ENCODE data around the gene CCNY. TPM values are rescaled to one million over a fixed set of nuclear protein-coding genes. Genes with fewer than 3 reads are reported as not detected.

The CCNY gene
- total and polyA plus RNA-seq, 12 donors: 26.0 to 99.4 (median 88.9) TPM

- 43 to 47% methylated on average over 1 of the region's 1 CpG for WGBS, 2 donors
- DNase-seq (no peak), ATAC-seq (no peak)
- H3K27me3 ChIP-seq: no peaks in the 10 kb centered on the region
- intact Hi-C loops (cut with DNase I): loop anchor here in 4 of 10 donors (5.0 to 10.0 kb wide), 3 partner anchors 209 to 231 kb away; partner anchors contain the start of gene CREM (in 3 of the 4)
- peaks cover 14 to 84% (median 68%) of the 10 kb centered on the region in 9 donors for H3K4me1 ChIP-seq
- peak overlapping the region in 2 of 10 donors; percentile 6 to 28 for H3K27ac ChIP-seq
- H3K36me3 ChIP-seq: peaks cover 0 to 8% (median 0%) of the 10 kb centered on the region in 9 donors
- TF ChIP-seq CTCF (IDR thresholded peaks at IDR 0.05): no peak
- no peaks in the 10 kb centered on the region for H3K9me3 ChIP-seq
- H3K4me3 ChIP-seq: peak overlapping the region in 5 of 10 donors; percentile 76 to 99 (median 93)
Measured at GRCh38 chr10:35334297-35334696, 2.0 kb upstream of the CCNY start.

- DNase-seq (no peak), ATAC-seq (peak in 6 of 8 donors; percentile 6 to 40 (median 10))
- peaks cover 14 to 84% (median 69%) of the 10 kb centered on the region in 9 donors for H3K4me1 ChIP-seq
Measured at GRCh38 chr10:35335133-35336083, 901 bp upstream of the CCNY start.

GRCh38 chr10:35336921-35337823 is 863 bp downstream of the CCNY start:
- H3K4me1 ChIP-seq: peaks cover 16 to 84% (median 78%) of the 10 kb centered on the region in 9 donors
- peak; percentile 6 to 61 (median 32) for ATAC-seq
- H3K27me3 ChIP-seq: no peaks in the 10 kb centered on the region
- peaks cover 0 to 8% (median 0%) of the 10 kb centered on the region in 9 donors for H3K36me3 ChIP-seq
- H3K27ac ChIP-seq: peak overlapping the region; percentile 70 to 96 (median 88)
- peak overlapping the region; percentile 86 to 99 (median 94) for H3K4me3 ChIP-seq
- TF ChIP-seq CTCF (IDR thresholded peaks at IDR 0.05): no peak
- no peaks in the 10 kb centered on the region for H3K9me3 ChIP-seq
- WGBS, 2 donors: 0 to 1% methylated on average over 67 to 88 of the region's 88 CpGs
- peak; percentile 28 to 54 for DNase-seq
- intact Hi-C loops (cut with DNase I): loop anchor here in 7 of 10 donors (2.0 to 10.0 kb wide), 10 partner anchors 35 to 228 kb away; partner anchors contain the start of gene CREM (in 3 of the 7)

More at GRCh38 chr10:35335133-35336083, 901 bp upstream of the CCNY start:
- H3K4me3 ChIP-seq: peak overlapping the region; percentile 76 to 99 (median 96)
- peaks cover 0 to 8% (median 0%) of the 10 kb centered on the region in 9 donors for H3K36me3 ChIP-seq
- no peaks in the 10 kb centered on the region for H3K27me3 ChIP-seq
- intact Hi-C loops (cut with DNase I): loop anchor here in 7 of 10 donors (2.0 to 10.0 kb wide), 10 partner anchors 37 to 229 kb away; partner anchors contain the start of gene CREM (in 3 of the 7)
- peak overlapping the region; percentile 85 to 96 (median 92) for H3K27ac ChIP-seq
- WGBS, 2 donors: 13 to 18% methylated on average over 34 of the region's 34 CpGs
- H3K9me3 ChIP-seq: no peaks in the 10 kb centered on the region
- TF ChIP-seq CTCF (IDR thresholded peaks at IDR 0.05): no peak
